Mucosa of descending colon (tissue), 3 donors: ENCODE results near the gene SGK1. TPM values are rescaled to one million over a fixed set of nuclear protein-coding genes. Genes with fewer than 3 reads are reported as not detected.

Source experiments
- ATAC-seq: fragments of 200-7000 bp; cut with Tn5 transposase; one replicate; pipeline ENCODE4 v1.9.1; 2020; ENCODE audit warnings: mild to moderate bottlenecking, moderate library complexity
- DNase-seq, 3 donors: peaks; one replicate each; pipeline ENCODE4 v3.0.0-alpha.2; 2020
- H3K36me3 ChIP-seq: fragments of 200-600 bp; one replicate; pipeline ENCODE4 v1.8.0; 2021; ENCODE audit warnings: low read depth, mild to moderate bottlenecking
- H3K4me1 ChIP-seq: fragments of 200-600 bp; one replicate; pipeline ENCODE4 v1.8.0; 2021; ENCODE audit warnings: low read depth, mild to moderate bottlenecking
- H3K4me3 ChIP-seq: fragments of 200-600 bp; one replicate; pipeline ENCODE4 v1.8.0; 2021; ENCODE audit warnings: mild to moderate bottlenecking
- H3K9me3 ChIP-seq: fragments of 200-600 bp; one replicate; pipeline ENCODE4 v1.8.0; 2021; ENCODE audit warnings: mild to moderate bottlenecking
- intact Hi-C, 2 donors: fragments of 100-400 bp; cut with DNase I in 1 of 2; cut with micrococcal nuclease in 1 of 2; formaldehyde crosslinking; loops; one replicate each; pipeline versions ENCODE4 v1.11.0 to v1.11.1; 2022; cut with DNase I, micrococcal nuclease
- total RNA-seq, 3 donors: library from RNA; stranded (reverse); fragmentation: NEBNext Ultra II Directional in 2 of 3; extraction: Animal tissue kit (Norgen Biotek cat#: 25700) in 2 of 3; gene quantifications; one replicate each; pipeline versions ENCODE4 v1.2.1 to v1.2.4, GENCODE V29; 2021 to 2023
- TF ChIP-seq, protein P1 (sequence below): fragments of 200-600 bp; IDR thresholded peaks from one replicate; pipeline ENCODE4 v1.8.0; 2022; ENCODE audit warnings: antibody characterized with exemption, mild to moderate bottlenecking
- donor health status: DM: no; HTN: no; CAD: no; lungs with moderate emphysema.
- donor health status: DM: no; HTN: no; CAD: no.
- donor health status: DM: no; HTN: yes; CAD: no.

Gene SGK1
- total RNA-seq, 3 donors from 2014 or later = 49.4 to 492 (median 55.0) TPM

GRCh38 chr6:134164300-134164699, 153.6 kb downstream of the SGK1 start:
- no peak overlapping the region for H3K4me3 ChIP-seq
- H3K36me3 ChIP-seq = no peaks in the 10 kb centered on the region
- ATAC-seq (no peak), DNase-seq (no peak)
- TF ChIP-seq, protein P1, sequence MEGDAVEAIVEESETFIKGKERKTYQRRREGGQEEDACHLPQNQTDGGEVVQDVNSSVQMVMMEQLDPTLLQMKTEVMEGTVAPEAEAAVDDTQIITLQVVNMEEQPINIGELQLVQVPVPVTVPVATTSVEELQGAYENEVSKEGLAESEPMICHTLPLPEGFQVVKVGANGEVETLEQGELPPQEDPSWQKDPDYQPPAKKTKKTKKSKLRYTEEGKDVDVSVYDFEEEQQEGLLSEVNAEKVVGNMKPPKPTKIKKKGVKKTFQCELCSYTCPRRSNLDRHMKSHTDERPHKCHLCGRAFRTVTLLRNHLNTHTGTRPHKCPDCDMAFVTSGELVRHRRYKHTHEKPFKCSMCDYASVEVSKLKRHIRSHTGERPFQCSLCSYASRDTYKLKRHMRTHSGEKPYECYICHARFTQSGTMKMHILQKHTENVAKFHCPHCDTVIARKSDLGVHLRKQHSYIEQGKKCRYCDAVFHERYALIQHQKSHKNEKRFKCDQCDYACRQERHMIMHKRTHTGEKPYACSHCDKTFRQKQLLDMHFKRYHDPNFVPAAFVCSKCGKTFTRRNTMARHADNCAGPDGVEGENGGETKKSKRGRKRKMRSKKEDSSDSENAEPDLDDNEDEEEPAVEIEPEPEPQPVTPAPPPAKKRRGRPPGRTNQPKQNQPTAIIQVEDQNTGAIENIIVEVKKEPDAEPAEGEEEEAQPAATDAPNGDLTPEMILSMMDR = no peak
- no peaks in the 10 kb centered on the region for H3K9me3 ChIP-seq
- peaks cover 3% of the 10 kb centered on the region for H3K4me1 ChIP-seq
- intact Hi-C loops = no loop called here

GRCh38 chr6:134162932-134163331, 155.0 kb downstream of the SGK1 start:
- peaks cover 3% of the 10 kb centered on the region for H3K4me1 ChIP-seq
- no peaks in the 10 kb centered on the region for H3K9me3 ChIP-seq
- no peaks in the 10 kb centered on the region for H3K36me3 ChIP-seq
- TF ChIP-seq, protein P1 = no peak
- peak; percentile 83 for ATAC-seq
- H3K4me3 ChIP-seq = no peak overlapping the region
- DNase-seq = peak in 1 of 3 donors; percentile 49
- intact Hi-C loops = no loop called here

DNA sequence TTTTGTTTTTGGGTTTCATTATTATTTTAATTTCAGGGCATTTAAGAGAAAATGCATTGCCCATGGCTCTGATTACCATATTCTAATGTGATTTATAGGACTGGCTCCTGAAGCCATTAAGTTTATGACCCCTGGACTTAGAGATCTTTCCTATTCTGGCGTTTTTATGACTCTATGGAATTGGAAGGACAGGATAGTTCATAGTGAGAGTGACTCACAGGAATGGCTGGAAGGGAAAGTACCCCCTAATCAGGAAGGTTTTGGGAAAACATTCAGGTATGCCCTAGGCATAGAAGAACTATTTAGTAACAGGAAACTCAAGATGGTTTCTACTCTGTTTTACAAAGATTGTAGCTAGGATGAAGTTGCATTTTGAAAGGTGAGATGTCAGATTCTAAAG, 156.9 kb downstream of the SGK1 start:
- intact Hi-C loops = no loop called here
- TF ChIP-seq, protein P1 = no peak
- DNase-seq (no peak), ATAC-seq (peak; percentile 73)
- Histone ChIP-seq H3K9me3 (no peaks in the 10 kb centered on the region), H3K4me3 (no peak overlapping the region), H3K36me3 (no peaks in the 10 kb centered on the region), H3K4me1 (peaks cover 3% of the 10 kb centered on the region)

DNA sequence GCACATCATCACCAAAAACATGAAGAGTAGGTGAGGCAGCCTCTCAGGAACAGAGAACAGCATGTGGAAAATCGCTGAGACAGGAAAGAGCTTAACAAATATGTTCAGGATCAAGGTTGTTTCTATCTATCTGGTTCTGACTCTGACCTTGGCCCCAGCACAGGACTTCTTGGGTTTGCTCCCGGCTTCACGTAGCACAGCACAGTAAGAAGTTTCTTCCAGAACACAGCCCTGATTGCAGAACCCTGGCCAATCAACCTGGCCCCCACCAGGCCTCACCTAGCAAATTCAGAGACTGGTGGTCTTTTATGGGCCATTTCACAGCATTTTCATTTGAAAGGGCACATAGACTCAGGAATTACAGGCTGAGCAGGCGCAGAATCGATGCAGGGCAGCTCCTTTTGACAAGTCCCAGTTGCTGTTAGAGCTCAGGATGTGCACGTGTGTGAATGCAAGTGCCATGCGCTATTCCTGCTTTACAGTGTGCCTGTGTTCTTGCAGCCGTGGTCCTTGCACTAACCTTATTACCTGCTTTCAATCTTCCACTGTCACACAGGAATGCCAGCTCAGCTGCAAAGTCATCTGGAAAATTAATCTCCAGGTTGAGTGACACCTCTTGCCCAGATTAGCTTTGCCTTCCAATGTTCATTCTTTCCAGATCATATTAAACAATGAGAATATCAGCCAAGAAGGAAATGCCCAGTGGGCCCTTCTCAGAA, 165.0 kb downstream of the SGK1 start:
- no peaks in the 10 kb centered on the region for H3K36me3 ChIP-seq
- DNase-seq (no peak), ATAC-seq (no peak)
- H3K9me3 ChIP-seq = no peaks in the 10 kb centered on the region
- intact Hi-C loops = no loop called here
- H3K4me1 ChIP-seq = peaks cover 5% of the 10 kb centered on the region
- no peak overlapping the region for H3K4me3 ChIP-seq
- TF ChIP-seq, protein P1 = no peak

- Histone ChIP-seq H3K4me1 (peaks cover 2% of the 10 kb centered on the region), H3K4me3 (no peak overlapping the region), H3K36me3 (no peaks in the 10 kb centered on the region), H3K9me3 (no peaks in the 10 kb centered on the region)
- intact Hi-C loops = no loop called here
- TF ChIP-seq, protein P1 = no peak
- peak; percentile 71 for ATAC-seq
- no peak for DNase-seq
These were observed 169.3 kb downstream of the SGK1 start for GRCh38 chr6:134148566-134148965.
